ENCODE results near the gene CHST15. TPM values are rescaled to one million over a fixed set of nuclear protein-coding genes. Genes with fewer than 3 reads are reported as not detected.
"Not testable (repeated sequence)": the region's sequence is repeated elsewhere in the genome, so short reads cannot be mapped to it uniquely, and the experiment has no call there.

CHST15 gene
- total and polyA plus RNA-seq, 4 donors, result 5.4 to 45.3 (median 36.7) TPM

DNA sequence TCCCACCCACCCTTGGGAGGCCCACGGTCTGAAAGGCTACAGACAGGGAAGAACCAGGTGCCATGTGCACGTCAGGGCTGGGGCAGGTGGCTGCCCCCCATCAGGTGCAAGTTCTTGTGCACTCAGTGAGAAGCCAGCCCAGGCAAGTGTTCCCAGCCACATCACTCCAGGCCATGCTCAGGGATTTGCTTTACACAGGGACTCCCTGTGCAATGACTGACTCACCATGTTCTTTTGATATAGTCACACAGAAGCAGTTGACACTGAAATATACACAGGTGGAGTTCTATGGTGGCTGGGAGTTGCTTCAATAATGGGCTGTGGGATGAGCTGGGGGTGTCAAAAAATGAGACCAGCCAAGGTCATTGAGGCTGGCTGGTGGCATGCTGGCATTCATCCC lies 8.0 kb upstream of the CHST15 start:
- H3K9me3 ChIP-seq (ENCODE audit: control insufficient read depth in 4 of 4, insufficient read depth in 3 of 4, low read length in 3 of 4), result peaks cover 0 to 2% (median under 1%) of the 10 kb centered on the region in 4 donors
- DNase-seq, result no peak
- H3K36me3 ChIP-seq (ENCODE audit: control insufficient read depth in 4 of 4, insufficient read depth in 4 of 4, low read length in 4 of 4), result no peaks in the 10 kb centered on the region
- TF ChIP-seq, protein P1, sequence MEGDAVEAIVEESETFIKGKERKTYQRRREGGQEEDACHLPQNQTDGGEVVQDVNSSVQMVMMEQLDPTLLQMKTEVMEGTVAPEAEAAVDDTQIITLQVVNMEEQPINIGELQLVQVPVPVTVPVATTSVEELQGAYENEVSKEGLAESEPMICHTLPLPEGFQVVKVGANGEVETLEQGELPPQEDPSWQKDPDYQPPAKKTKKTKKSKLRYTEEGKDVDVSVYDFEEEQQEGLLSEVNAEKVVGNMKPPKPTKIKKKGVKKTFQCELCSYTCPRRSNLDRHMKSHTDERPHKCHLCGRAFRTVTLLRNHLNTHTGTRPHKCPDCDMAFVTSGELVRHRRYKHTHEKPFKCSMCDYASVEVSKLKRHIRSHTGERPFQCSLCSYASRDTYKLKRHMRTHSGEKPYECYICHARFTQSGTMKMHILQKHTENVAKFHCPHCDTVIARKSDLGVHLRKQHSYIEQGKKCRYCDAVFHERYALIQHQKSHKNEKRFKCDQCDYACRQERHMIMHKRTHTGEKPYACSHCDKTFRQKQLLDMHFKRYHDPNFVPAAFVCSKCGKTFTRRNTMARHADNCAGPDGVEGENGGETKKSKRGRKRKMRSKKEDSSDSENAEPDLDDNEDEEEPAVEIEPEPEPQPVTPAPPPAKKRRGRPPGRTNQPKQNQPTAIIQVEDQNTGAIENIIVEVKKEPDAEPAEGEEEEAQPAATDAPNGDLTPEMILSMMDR (IDR thresholded peaks at IDR 0.05; ENCODE audit: control extremely low read depth, extremely low read depth), result no peak
- ATAC-seq (ENCODE audit: insufficient read depth, low FRiP score), result no peak
- H3K4me3 ChIP-seq, result no peak overlapping the region
- no peak overlapping the region for H3K9ac ChIP-seq (ENCODE audit: insufficient read depth in 1 of 2, low read length in 2 of 2)
- peaks cover 0 to 7% (median 3%) of the 10 kb centered on the region in 5 donors for H3K4me1 ChIP-seq (ENCODE audit: control insufficient read depth in 5 of 5, insufficient read depth in 5 of 5, low read length in 5 of 5)
- peaks cover 0 to 22% (median 21%) of the 10 kb centered on the region in 3 donors for H3K27me3 ChIP-seq (ENCODE audit: control insufficient read depth in 3 of 3, insufficient read depth in 3 of 3, low read length in 2 of 3)
- WGBS, 2 donors, result 86 to 96% methylated on average over 2 of the region's 2 CpGs
- no peak overlapping the region for H3K27ac ChIP-seq (ENCODE audit: low read depth in 1 of 2, low read length in 1 of 2)

DNA sequence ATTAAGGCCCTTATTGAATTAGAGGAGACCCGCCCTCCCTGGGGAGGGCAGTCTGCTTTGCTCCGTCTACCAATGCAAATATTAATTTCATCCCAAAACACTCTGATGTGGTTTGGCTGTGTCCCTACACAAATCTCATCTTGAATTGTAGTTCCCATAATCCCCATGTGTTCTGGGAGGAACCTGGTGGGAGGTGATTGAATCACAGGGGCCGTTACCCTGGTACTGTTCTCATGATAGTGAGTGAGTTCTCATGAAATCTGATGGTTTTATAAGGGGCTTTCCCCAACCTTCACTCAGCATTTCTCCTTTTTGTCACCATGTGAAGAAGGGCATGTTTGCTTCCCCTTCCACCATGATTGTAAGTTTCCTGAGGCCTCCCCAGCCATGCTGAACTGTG lies 7.3 kb upstream of the CHST15 start:
- 83 to 94% methylated on average over 3 of the region's 3 CpGs for WGBS, 2 donors
- H3K27ac ChIP-seq (ENCODE audit: low read depth in 1 of 2, low read length in 1 of 2); H3K36me3 ChIP-seq (ENCODE audit: control insufficient read depth in 4 of 4, insufficient read depth in 4 of 4, low read length in 4 of 4): not testable (repeated sequence)

GRCh38 chr10:124100124-124100523 lies 6.7 kb upstream of the CHST15 start:
- TF ChIP-seq, protein P1 (IDR thresholded peaks at IDR 0.05; ENCODE audit: control extremely low read depth, extremely low read depth), result no peak
- WGBS, 2 donors, result 95 to 97% methylated on average over 5 of the region's 5 CpGs
- no peak overlapping the region for H3K9ac ChIP-seq (ENCODE audit: insufficient read depth in 1 of 2, low read length in 2 of 2)

More for the DNA sequence above, 7.3 kb upstream of the CHST15 start:
- not testable (repeated sequence) for H3K4me1 ChIP-seq (ENCODE audit: control insufficient read depth in 5 of 5, insufficient read depth in 5 of 5, low read length in 5 of 5); H3K9me3 ChIP-seq (ENCODE audit: control insufficient read depth in 4 of 4, insufficient read depth in 3 of 4, low read length in 3 of 4); H3K9ac ChIP-seq (ENCODE audit: insufficient read depth in 1 of 2, low read length in 2 of 2); ATAC-seq (ENCODE audit: insufficient read depth, low FRiP score); DNase-seq; H3K4me3 ChIP-seq
- peaks cover 0 to 29% (median 25%) of the 10 kb centered on the region in 3 donors for H3K27me3 ChIP-seq (ENCODE audit: control insufficient read depth in 3 of 3, insufficient read depth in 3 of 3, low read length in 2 of 3)

DNA sequence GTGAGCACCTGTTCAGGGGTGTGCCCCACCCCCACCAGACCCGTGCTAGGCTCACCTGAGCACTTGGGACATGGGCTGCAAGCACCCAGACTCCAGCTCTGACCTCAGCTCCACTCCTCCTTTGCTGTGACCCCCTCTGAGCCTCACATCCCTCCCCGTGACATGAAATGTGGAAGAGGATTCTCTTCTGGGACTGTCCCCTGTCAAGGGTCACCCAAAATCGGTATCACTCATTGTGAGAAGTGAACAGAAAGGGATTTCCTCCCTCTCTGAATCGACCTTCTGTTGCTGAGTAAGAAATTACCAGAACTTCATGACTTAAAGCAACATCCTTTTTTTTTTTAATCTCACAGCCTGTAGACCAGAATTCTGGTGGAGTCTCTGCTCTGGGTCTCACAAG lies 6.2 kb upstream of the CHST15 start:
- TF ChIP-seq, protein P1 (IDR thresholded peaks at IDR 0.05; ENCODE audit: control extremely low read depth, extremely low read depth), result no peak
- WGBS, 2 donors, result 66 to 67% methylated on average over 4 of the region's 4 CpGs
- ATAC-seq (ENCODE audit: insufficient read depth, low FRiP score) (no peak), DNase-seq (no peak)
- Histone ChIP-seq H3K27me3 (ENCODE audit: control insufficient read depth in 3 of 3, insufficient read depth in 3 of 3, low read length in 2 of 3) (peaks cover 0 to 38% (median 29%) of the 10 kb centered on the region in 3 donors), H3K9ac (ENCODE audit: insufficient read depth in 1 of 2, low read length in 2 of 2) (no peak overlapping the region), H3K4me3 (no peak overlapping the region), H3K9me3 (ENCODE audit: control insufficient read depth in 4 of 4, insufficient read depth in 3 of 4, low read length in 3 of 4) (peaks cover 0 to 5% (median 1%) of the 10 kb centered on the region in 4 donors), H3K27ac (ENCODE audit: low read depth in 1 of 2, low read length in 1 of 2) (no peak overlapping the region), H3K4me1 (ENCODE audit: control insufficient read depth in 5 of 5, insufficient read depth in 5 of 5, low read length in 5 of 5) (peaks cover 0 to 4% (median 0%) of the 10 kb centered on the region in 5 donors), H3K36me3 (ENCODE audit: control insufficient read depth in 4 of 4, insufficient read depth in 4 of 4, low read length in 4 of 4) (no peaks in the 10 kb centered on the region)

More at GRCh38 chr10:124100124-124100523, 6.7 kb upstream of the CHST15 start:
- H3K36me3 ChIP-seq (ENCODE audit: control insufficient read depth in 4 of 4, insufficient read depth in 4 of 4, low read length in 4 of 4), result no peaks in the 10 kb centered on the region
- H3K9me3 ChIP-seq (ENCODE audit: control insufficient read depth in 4 of 4, insufficient read depth in 3 of 4, low read length in 3 of 4), result peaks cover 0 to 5% (median 1%) of the 10 kb centered on the region in 4 donors
- no peak for DNase-seq
- ATAC-seq (ENCODE audit: insufficient read depth, low FRiP score), result no peak
- no peak overlapping the region for H3K27ac ChIP-seq (ENCODE audit: low read depth in 1 of 2, low read length in 1 of 2)
- H3K27me3 ChIP-seq (ENCODE audit: control insufficient read depth in 3 of 3, insufficient read depth in 3 of 3, low read length in 2 of 3), result peaks cover 0 to 35% (median 28%) of the 10 kb centered on the region in 3 donors
- H3K4me3 ChIP-seq, result no peak overlapping the region
- peaks cover 0 to 4% (median 0%) of the 10 kb centered on the region in 5 donors for H3K4me1 ChIP-seq (ENCODE audit: control insufficient read depth in 5 of 5, insufficient read depth in 5 of 5, low read length in 5 of 5)
